Measurements from ENCODE around the gene PPARD. TPM values are rescaled to one million over a fixed set of nuclear protein-coding genes. Genes with fewer than 3 reads are reported as not detected.

The PPARD gene
- total and polyA plus RNA-seq, 8 donors = 2.6 to 34.6 (median 17.9) TPM

GRCh38 chr6:35378261-35378660, 35.9 kb downstream of the PPARD start:
- Histone ChIP-seq H3K27ac (no peak overlapping the region), H3K4me1 (peaks cover 0 to 33% (median 14%) of the 10 kb centered on the region in 4 donors), H3K36me3 (peaks cover 0 to 5% (median 0%) of the 10 kb centered on the region in 4 donors), H3K4me3 (no peak overlapping the region), H3K27me3 (no peaks in the 10 kb centered on the region), H3K9me3 (no peaks in the 10 kb centered on the region)
- no peak for TF ChIP-seq POLR2AphosphoS5 (IDR thresholded peaks at IDR 0.05)
- no peak for TF ChIP-seq CTCF (IDR thresholded peaks at IDR 0.05)
- no peak for TF ChIP-seq POLR2A (IDR thresholded peaks at IDR 0.05)
- TF ChIP-seq EP300 (IDR thresholded peaks at IDR 0.05) = no peak
- intact Hi-C loops (cut with DNase I; ENCODE audit: low total_unique reads) = no loop called here
- DNase-seq = no peak
- WGBS, 5 donors = 86 to 95% (median 92%) methylated on average over 2 of the region's 2 CpGs

GRCh38 chr6:35381132-35381531, 38.8 kb downstream of the PPARD start:
- no peak for DNase-seq
- H3K4me3 ChIP-seq = no peak overlapping the region
- intact Hi-C loops (cut with DNase I; ENCODE audit: low total_unique reads) = no loop called here
- H3K4me1 ChIP-seq = peaks cover 0 to 37% (median 15%) of the 10 kb centered on the region in 4 donors
- H3K9me3 ChIP-seq = no peaks in the 10 kb centered on the region
- WGBS, 5 donors = 89 to 94% (median 92%) methylated on average over 6 of the region's 6 CpGs
- H3K36me3 ChIP-seq = peaks cover 0 to 5% (median 0%) of the 10 kb centered on the region in 4 donors
- no peaks in the 10 kb centered on the region for H3K27me3 ChIP-seq
- TF ChIP-seq CTCF (IDR thresholded peaks at IDR 0.05) (no peak), POLR2A (IDR thresholded peaks at IDR 0.05) (no peak), POLR2AphosphoS5 (IDR thresholded peaks at IDR 0.05) (no peak), EP300 (IDR thresholded peaks at IDR 0.05) (no peak)
- no peak overlapping the region for H3K27ac ChIP-seq

GRCh38 chr6:35382015-35382414, 39.7 kb downstream of the PPARD start:
- TF ChIP-seq POLR2AphosphoS5 (IDR thresholded peaks at IDR 0.05) (no peak), EP300 (IDR thresholded peaks at IDR 0.05) (no peak), POLR2A (IDR thresholded peaks at IDR 0.05) (no peak), CTCF (IDR thresholded peaks at IDR 0.05) (no peak)
- 74 to 93% (median 92%) methylated on average over 6 of the region's 6 CpGs for WGBS, 5 donors
- intact Hi-C loops (cut with DNase I; ENCODE audit: low total_unique reads) = no loop called here
- DNase-seq = no peak
- no peak overlapping the region for H3K27ac ChIP-seq
- no peaks in the 10 kb centered on the region for H3K9me3 ChIP-seq
- peaks cover 0 to 5% (median 0%) of the 10 kb centered on the region in 4 donors for H3K36me3 ChIP-seq
- no peaks in the 10 kb centered on the region for H3K27me3 ChIP-seq
- peaks cover 0 to 29% (median 11%) of the 10 kb centered on the region in 4 donors for H3K4me1 ChIP-seq
- H3K4me3 ChIP-seq = no peak overlapping the region

GRCh38 chr6:35385457-35386202, 43.3 kb downstream of the PPARD start:
- peak in 1 of 2 donors; percentile 44 for DNase-seq
- H3K4me1 ChIP-seq = peaks cover 0 to 17% (median 7%) of the 10 kb centered on the region in 4 donors
- no peaks in the 10 kb centered on the region for H3K9me3 ChIP-seq
- no peaks in the 10 kb centered on the region for H3K27me3 ChIP-seq
- TF ChIP-seq POLR2A (IDR thresholded peaks at IDR 0.05) (no peak), EP300 (IDR thresholded peaks at IDR 0.05) (no peak), POLR2AphosphoS5 (IDR thresholded peaks at IDR 0.05) (no peak), CTCF (IDR thresholded peaks at IDR 0.05) (no peak)
- no peak overlapping the region for H3K4me3 ChIP-seq
- intact Hi-C loops (cut with DNase I; ENCODE audit: low total_unique reads) = no loop called here
- peaks cover 0 to 3% (median 0%) of the 10 kb centered on the region in 4 donors for H3K36me3 ChIP-seq
- H3K27ac ChIP-seq = no peak overlapping the region
- WGBS, 5 donors = 71 to 83% (median 79%) methylated on average over 12 to 14 of the region's 14 CpGs
